ENCODE results near the gene LRRC58.
"Not testable (repeated sequence)": the region's sequence is repeated elsewhere in the genome, so short reads cannot be mapped to it uniquely, and the experiment has no call there.

LRRC58 gene

DNA sequence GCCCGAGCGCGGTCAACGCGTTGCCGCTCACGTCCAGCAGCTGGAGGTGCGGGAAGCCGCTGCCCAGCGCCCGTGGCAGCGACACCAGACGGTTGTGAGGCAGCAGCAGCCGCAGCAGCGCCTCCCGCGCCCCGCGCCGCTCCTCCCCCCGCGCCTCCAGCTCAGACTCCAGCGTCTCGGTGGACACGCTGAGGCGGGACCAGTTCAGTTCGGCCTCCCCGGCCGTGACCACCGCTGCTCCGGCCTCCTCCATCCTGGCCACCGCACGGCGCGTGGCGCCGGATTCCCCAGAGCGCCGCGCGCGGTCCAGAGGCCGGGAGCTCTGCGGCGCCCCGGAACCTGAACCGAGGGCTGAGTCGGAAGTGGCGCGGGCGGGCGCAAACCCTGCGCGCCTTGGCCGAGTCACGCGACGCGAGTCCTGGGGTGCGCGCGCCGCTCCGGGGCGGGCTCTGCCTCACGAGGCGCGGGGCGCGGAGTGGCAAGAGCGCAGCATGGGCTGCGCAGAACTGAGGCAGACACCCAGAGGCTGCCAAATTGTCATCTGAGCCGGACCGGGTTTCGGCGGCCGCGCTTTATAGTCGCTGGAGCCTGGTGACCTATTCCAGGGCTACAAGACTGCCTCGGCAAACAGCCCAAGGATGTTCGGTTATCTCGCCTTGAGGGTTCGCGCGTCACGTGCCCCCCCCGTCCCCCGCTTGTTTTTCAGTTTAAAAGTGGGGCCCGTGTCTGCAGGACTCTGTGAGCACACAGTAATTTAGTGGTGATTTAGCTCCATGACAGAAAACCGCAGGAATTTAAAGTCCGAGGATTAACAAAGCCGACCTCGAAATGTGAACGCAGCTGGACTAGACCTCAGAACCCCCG lies at the start of gene LRRC58:
Gene LRRC58 (minus strand): TSS at position 364 of the 864 bp plus-strand sequence. CDS start 111 bp downstream, at position 253.
- peak; percentile 36; the same call in 1 of the 2 replicates for TF ChIP-seq CTCF (IDR thresholded peaks at IDR 0.05; ENCODE audit: borderline replicate concordance, insufficient read depth, low read depth, low read length)
- H3K4me3 ChIP-seq (ENCODE audit: low read depth, low read length): peak within 1 kb of the TSS; percentile 99

DNA sequence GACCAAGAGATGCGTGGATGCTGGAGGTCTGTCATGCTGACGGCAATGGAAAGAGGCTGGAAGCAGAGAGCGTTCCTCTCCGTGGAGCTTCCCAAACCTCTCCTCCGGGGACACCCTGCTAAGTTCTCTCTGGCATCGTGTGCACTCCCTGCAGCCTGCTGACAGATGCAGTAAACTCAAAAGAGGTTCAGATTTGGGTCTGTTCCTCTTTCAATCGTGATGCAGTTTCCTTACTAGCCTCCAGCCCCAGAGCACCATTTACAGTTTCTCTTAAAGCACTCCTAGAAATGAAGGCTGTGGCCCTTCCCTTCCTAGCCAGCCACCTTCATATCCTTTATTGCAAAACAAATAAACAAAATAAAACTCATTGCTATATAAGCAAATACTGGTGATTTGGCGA lies 47.3 kb upstream of the LRRC58 start:
- no peak overlapping the region for H3K4me3 ChIP-seq (ENCODE audit: low read depth, low read length)
- TF ChIP-seq CTCF (IDR thresholded peaks at IDR 0.05; ENCODE audit: borderline replicate concordance, insufficient read depth, low read depth, low read length): no peak

GRCh38 chr3:120394347-120394746 lies 45.2 kb upstream of the LRRC58 start:
- TF ChIP-seq CTCF (IDR thresholded peaks at IDR 0.05; ENCODE audit: borderline replicate concordance, insufficient read depth, low read depth, low read length): no peak
- H3K4me3 ChIP-seq (ENCODE audit: low read depth, low read length): no peak overlapping the region

DNA sequence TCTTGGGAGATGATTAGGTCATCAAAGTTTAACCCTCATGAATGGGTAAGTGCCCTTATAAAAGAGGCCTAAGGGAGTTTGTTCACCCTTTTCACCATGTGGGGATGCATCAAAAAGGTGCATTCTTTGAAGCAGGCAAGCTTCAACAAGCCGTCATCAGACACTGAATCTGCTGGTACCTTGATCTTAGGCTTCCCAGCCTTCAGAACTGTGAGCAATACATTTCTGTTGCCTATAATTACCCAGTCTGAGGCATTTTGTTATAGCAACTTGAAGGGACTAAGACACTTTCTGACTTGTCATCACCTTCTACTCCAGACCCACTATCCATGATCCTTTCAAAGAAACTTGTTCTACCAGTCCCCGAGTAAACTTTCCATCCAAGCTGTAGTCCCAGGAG lies 44.6 kb upstream of the LRRC58 start:
- TF ChIP-seq CTCF (IDR thresholded peaks at IDR 0.05; ENCODE audit: borderline replicate concordance, insufficient read depth, low read depth, low read length): no peak
- H3K4me3 ChIP-seq (ENCODE audit: low read depth, low read length): no peak overlapping the region

- no peak overlapping the region for H3K4me3 ChIP-seq (ENCODE audit: low read depth, low read length)
- TF ChIP-seq CTCF (IDR thresholded peaks at IDR 0.05; ENCODE audit: borderline replicate concordance, insufficient read depth, low read depth, low read length): no peak
These were observed 44.1 kb upstream of the LRRC58 start for GRCh38 chr3:120393243-120393642.

- no peak overlapping the region for H3K4me3 ChIP-seq (ENCODE audit: low read depth, low read length)
- TF ChIP-seq CTCF (IDR thresholded peaks at IDR 0.05; ENCODE audit: borderline replicate concordance, insufficient read depth, low read depth, low read length): no peak
These were observed 33.8 kb upstream of the LRRC58 start for GRCh38 chr3:120382941-120383447.

GRCh38 chr3:120381503-120381902 lies 32.3 kb upstream of the LRRC58 start:
- no peak for TF ChIP-seq CTCF (IDR thresholded peaks at IDR 0.05; ENCODE audit: borderline replicate concordance, insufficient read depth, low read depth, low read length)
- no peak overlapping the region for H3K4me3 ChIP-seq (ENCODE audit: low read depth, low read length)

DNA sequence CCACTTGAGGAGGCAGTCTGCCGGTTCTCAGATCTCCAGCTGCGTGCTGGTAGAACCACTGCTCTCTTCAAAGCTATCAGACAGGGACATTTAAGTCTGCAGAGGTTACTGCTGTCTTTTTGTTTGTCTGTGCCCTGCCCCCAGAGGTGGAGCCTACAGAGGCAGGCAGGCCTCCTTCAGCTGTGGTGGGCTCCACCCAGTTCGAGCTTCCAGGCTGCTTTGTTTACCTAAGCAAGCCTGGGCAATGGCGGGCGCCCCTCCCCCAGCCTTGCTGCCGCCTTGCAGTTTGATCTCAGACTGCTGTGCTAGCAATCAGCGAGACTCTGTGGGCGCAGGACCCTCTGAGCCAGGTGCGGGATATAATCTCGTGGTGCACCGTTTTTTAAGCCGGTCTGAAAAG lies 28.8 kb upstream of the LRRC58 start:
- H3K4me3 ChIP-seq (ENCODE audit: low read depth, low read length): not testable (repeated sequence)

Measured in GM12875 (cell line).